ENCODE results near the gene ACTN2. TPM values are rescaled to one million over a fixed set of nuclear protein-coding genes. Genes with fewer than 3 reads are reported as not detected.

ACTN2 gene
- total RNA-seq, 2 donors from 2014 or later = 0.79 to 2.2 TPM

DNA sequence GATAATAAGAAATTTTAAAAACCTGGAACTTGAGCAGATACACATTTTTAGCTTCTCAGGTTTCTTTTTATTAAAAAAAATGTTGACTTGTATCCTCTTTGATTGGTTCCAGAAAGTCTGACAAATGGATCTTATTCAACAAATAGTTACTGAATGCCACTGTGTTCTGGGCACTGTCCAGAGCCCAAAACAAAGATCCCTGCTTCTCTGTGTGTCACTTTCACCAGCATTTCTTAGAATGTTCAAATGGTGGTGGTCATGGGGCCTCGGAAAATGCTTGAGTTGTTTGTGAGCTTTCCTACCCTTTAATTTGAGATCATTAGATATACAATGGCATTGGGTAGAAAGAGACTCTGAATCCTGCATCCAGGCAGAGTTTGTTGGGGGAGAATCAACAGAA, 19.9 kb downstream of the ACTN2 start:
- no peak for DNase-seq
- H3K36me3 Mint-ChIP-seq (ENCODE audit: low read depth) = no peaks in the 10 kb centered on the region
- H3K9me3 ChIP-seq (ENCODE audit: control insufficient read depth, low read length) = no peaks in the 10 kb centered on the region
- no peak overlapping the region for H3K4me3 Mint-ChIP-seq
- no peak overlapping the region for H3K27ac ChIP-seq (ENCODE audit: low read depth, low read length)
- H3K27me3 ChIP-seq (ENCODE audit: control insufficient read depth, insufficient read depth, low read length, poor library complexity, severe bottlenecking) = no peaks in the 10 kb centered on the region
- H3K4me3 ChIP-seq (ENCODE audit: low read length) = no peak overlapping the region
- no peaks in the 10 kb centered on the region for H3K36me3 ChIP-seq (ENCODE audit: control insufficient read depth, insufficient read depth, low read length)
- no peaks in the 10 kb centered on the region for H3K27me3 Mint-ChIP-seq (ENCODE audit: insufficient read depth)
- no peaks in the 10 kb centered on the region for H3K9me3 Mint-ChIP-seq
- H3K4me1 ChIP-seq (ENCODE audit: control insufficient read depth, insufficient read depth, low read length) = no peaks in the 10 kb centered on the region
- TF ChIP-seq, protein P1, sequence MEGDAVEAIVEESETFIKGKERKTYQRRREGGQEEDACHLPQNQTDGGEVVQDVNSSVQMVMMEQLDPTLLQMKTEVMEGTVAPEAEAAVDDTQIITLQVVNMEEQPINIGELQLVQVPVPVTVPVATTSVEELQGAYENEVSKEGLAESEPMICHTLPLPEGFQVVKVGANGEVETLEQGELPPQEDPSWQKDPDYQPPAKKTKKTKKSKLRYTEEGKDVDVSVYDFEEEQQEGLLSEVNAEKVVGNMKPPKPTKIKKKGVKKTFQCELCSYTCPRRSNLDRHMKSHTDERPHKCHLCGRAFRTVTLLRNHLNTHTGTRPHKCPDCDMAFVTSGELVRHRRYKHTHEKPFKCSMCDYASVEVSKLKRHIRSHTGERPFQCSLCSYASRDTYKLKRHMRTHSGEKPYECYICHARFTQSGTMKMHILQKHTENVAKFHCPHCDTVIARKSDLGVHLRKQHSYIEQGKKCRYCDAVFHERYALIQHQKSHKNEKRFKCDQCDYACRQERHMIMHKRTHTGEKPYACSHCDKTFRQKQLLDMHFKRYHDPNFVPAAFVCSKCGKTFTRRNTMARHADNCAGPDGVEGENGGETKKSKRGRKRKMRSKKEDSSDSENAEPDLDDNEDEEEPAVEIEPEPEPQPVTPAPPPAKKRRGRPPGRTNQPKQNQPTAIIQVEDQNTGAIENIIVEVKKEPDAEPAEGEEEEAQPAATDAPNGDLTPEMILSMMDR (conservative IDR thresholded peaks at IDR 0.05) = no peak
- H3K9ac ChIP-seq (ENCODE audit: extremely low read depth, low read length, poor library complexity, severe bottlenecking) = no peak overlapping the region
- 93% methylated on average over 1 of the region's 1 CpG; no CpG with 5 or more reads in 1 of the 2 experiments for WGBS, 2 experiments (ENCODE audit: insufficient coverage in 1 of 2, insufficient read length in 1 of 2)
- no peak overlapping the region for H3K27ac Mint-ChIP-seq
- H3K4me1 Mint-ChIP-seq = peaks cover 1% of the 10 kb centered on the region

DNA sequence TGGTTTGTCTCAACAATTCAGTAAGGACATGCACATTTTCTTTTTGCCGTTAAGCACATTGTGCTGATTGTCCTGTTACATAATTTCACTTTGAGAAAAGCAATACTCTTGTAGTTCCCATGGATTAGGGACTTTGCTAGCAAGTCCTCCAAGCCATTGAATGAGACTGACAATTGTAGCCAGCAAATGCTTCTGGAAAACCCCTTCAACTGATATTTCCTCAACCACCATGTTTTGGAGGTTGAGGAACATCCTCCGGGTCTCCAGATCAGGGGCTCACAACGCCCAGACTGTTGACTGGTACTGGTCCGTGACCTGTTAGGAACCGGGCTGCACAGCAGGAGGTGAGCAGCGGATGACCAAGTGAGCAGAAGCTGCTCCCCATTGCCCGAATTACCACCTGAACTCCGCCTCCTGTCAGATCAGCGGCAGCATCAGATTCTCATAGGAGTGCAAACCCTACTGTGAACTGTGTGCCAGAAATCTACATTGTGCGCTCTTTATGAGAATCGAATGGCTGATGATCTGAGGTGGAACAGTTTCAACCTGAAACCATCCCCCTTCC, 24.1 kb downstream of the ACTN2 start:
- no peak for DNase-seq
- H3K4me1 Mint-ChIP-seq = no peaks in the 10 kb centered on the region
- WGBS, 2 experiments (ENCODE audit: insufficient coverage in 1 of 2, insufficient read length in 1 of 2) = 83 to 88% methylated on average over 11 of the region's 11 CpGs
- H3K27ac Mint-ChIP-seq = no peak overlapping the region
- Histone ChIP-seq H3K4me3 (ENCODE audit: low read length) (no peak overlapping the region), H3K4me1 (ENCODE audit: control insufficient read depth, insufficient read depth, low read length) (no peaks in the 10 kb centered on the region), H3K9me3 (ENCODE audit: control insufficient read depth, low read length) (peaks cover 6% of the 10 kb centered on the region), H3K27ac (ENCODE audit: low read depth, low read length) (no peak overlapping the region), H3K27me3 (ENCODE audit: control insufficient read depth, insufficient read depth, low read length, poor library complexity, severe bottlenecking) (no peaks in the 10 kb centered on the region), H3K9ac (ENCODE audit: extremely low read depth, low read length, poor library complexity, severe bottlenecking) (no peak overlapping the region), H3K36me3 (ENCODE audit: control insufficient read depth, insufficient read depth, low read length) (no peaks in the 10 kb centered on the region)
- H3K36me3 Mint-ChIP-seq (ENCODE audit: low read depth) = no peaks in the 10 kb centered on the region
- TF ChIP-seq, protein P1 (conservative IDR thresholded peaks at IDR 0.05) = no peak
- H3K9me3 Mint-ChIP-seq = peaks cover 3% of the 10 kb centered on the region
- no peaks in the 10 kb centered on the region for H3K27me3 Mint-ChIP-seq (ENCODE audit: insufficient read depth)
- H3K4me3 Mint-ChIP-seq = no peak overlapping the region

DNA sequence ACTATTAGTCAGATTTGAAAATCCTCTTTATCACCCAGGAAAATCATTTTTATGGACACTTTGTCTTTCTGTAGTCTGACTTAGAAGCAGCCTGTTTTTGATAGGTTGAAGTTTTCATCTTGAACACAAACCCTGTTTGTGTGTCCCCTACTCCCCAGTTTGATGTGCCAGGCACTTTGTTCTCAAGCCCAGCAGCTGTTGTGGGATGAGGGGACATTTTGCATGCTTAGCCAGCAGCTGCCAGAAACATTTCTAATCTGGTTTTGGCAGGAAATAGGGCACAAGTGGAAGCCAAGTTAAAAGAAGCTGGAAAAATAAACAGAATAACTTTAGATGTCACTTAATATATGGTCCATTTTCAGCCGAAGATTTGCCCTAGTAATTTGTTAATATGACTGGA, 29.9 kb downstream of the ACTN2 start:
- Mint-ChIP-seq H3K4me1 (peaks cover 21% of the 10 kb centered on the region), H3K9me3 (peaks cover 3% of the 10 kb centered on the region), H3K27ac (no peak overlapping the region), H3K36me3 (ENCODE audit: low read depth) (no peaks in the 10 kb centered on the region), H3K4me3 (no peak overlapping the region), H3K27me3 (ENCODE audit: insufficient read depth) (no peaks in the 10 kb centered on the region)
- DNase-seq = no peak
- H3K9me3 ChIP-seq (ENCODE audit: control insufficient read depth, low read length) = peaks cover 6% of the 10 kb centered on the region
- H3K27ac ChIP-seq (ENCODE audit: low read depth, low read length) = no peak overlapping the region
- no peak overlapping the region for H3K9ac ChIP-seq (ENCODE audit: extremely low read depth, low read length, poor library complexity, severe bottlenecking)
- H3K36me3 ChIP-seq (ENCODE audit: control insufficient read depth, insufficient read depth, low read length) = no peaks in the 10 kb centered on the region
- peaks cover 3% of the 10 kb centered on the region for H3K4me1 ChIP-seq (ENCODE audit: control insufficient read depth, insufficient read depth, low read length)
- H3K4me3 ChIP-seq (ENCODE audit: low read length) = no peak overlapping the region
- no peaks in the 10 kb centered on the region for H3K27me3 ChIP-seq (ENCODE audit: control insufficient read depth, insufficient read depth, low read length, poor library complexity, severe bottlenecking)
- 100% methylated on average over 1 of the region's 1 CpG for WGBS, 2 experiments (ENCODE audit: insufficient coverage in 1 of 2, insufficient read length in 1 of 2)
- TF ChIP-seq, protein P1 (conservative IDR thresholded peaks at IDR 0.05) = no peak
